HG02938 (cell line): Measurements from ENCODE around the gene CAVIN2.

ENCODE experiments used
- ATAC-seq: cut with Tn5 transposase; IDR thresholded peaks from one replicate; pipeline ENCODE4 v1.9.1; 2021; ENCODE audit warnings: mild to moderate bottlenecking, moderate library complexity; ENCODE audit not compliant: unreplicated experiment

Gene CAVIN2

GRCh38 chr2:191840921-191841320 is 6.0 kb downstream of the CAVIN2 start:
- ATAC-seq = no peak

GRCh38 chr2:191839918-191840804 is 6.7 kb downstream of the CAVIN2 start:
- no peak for ATAC-seq

- no peak for ATAC-seq
Measured at GRCh38 chr2:191838526-191838925, 8.4 kb downstream of the CAVIN2 start.

GRCh38 chr2:191836853-191837769 is 9.8 kb downstream of the CAVIN2 start:
- ATAC-seq = peak; percentile 55

GRCh38 chr2:191836471-191836852 is 10.4 kb downstream of the CAVIN2 start:
- no peak for ATAC-seq

GRCh38 chr2:191835539-191836350 is 11.1 kb downstream of the CAVIN2 start:
- ATAC-seq = no peak

- no peak for ATAC-seq
Measured at GRCh38 chr2:191835100-191835499, 11.8 kb downstream of the CAVIN2 start.

GRCh38 chr2:191833356-191833755 is 13.5 kb downstream of the CAVIN2 start:
- ATAC-seq = no peak

- no peak for ATAC-seq
Measured at GRCh38 chr2:191832668-191833067, 14.2 kb downstream of the CAVIN2 start.

- no peak for ATAC-seq
Measured at GRCh38 chr2:191831410-191831994, 15.4 kb downstream of the CAVIN2 start.

- ATAC-seq = no peak
Measured at GRCh38 chr2:191824398-191824797, 22.5 kb downstream of the CAVIN2 start.

- ATAC-seq = no peak
Measured at GRCh38 chr2:191821078-191821477, 25.8 kb downstream of the CAVIN2 start.

- ATAC-seq = no peak
Measured at GRCh38 chr2:191818725-191819350, 28.1 kb downstream of the CAVIN2 start.

GRCh38 chr2:191818133-191818532 is 28.8 kb downstream of the CAVIN2 start:
- ATAC-seq = no peak

- ATAC-seq = no peak
Measured at GRCh38 chr2:191815010-191815409, 31.9 kb downstream of the CAVIN2 start.

GRCh38 chr2:191813943-191814342 is 32.9 kb downstream of the CAVIN2 start:
- no peak for ATAC-seq

- ATAC-seq = peak; percentile 75
Measured at GRCh38 chr2:191811807-191812602, 34.9 kb downstream of the CAVIN2 start.

GRCh38 chr2:191806396-191806795 is 40.5 kb downstream of the CAVIN2 start:
- no peak for ATAC-seq

- no peak for ATAC-seq
Measured at GRCh38 chr2:191804766-191805165, 42.1 kb downstream of the CAVIN2 start.
